H1 (cell line): Measurements from ENCODE around the gene OTUD5. TPM values are rescaled to one million over a fixed set of nuclear protein-coding genes. Genes with fewer than 3 reads are reported as not detected.

Source experiments
- ASH2L ChIP-seq: fragments of 200-600, 300-600 bp; sonication (generic); IDR thresholded peaks from one replicate; pipeline ENCODE4 v1.7.1; 2017; ENCODE audit warnings: low read length
- ATF2 ChIP-seq: IDR thresholded peaks from 2 replicates; pipeline ENCODE4 v1.6.1; 2012; ENCODE audit warnings: low read length, inconsistent platforms
- ATF3 ChIP-seq: IDR thresholded peaks from 2 replicates; pipeline ENCODE4 v1.6.1; 2011; ENCODE audit warnings: low read depth, mild to moderate bottlenecking, low read length; ENCODE audit not compliant: insufficient read depth
- CHD2 ChIP-seq: IDR thresholded peaks from 2 replicates; pipeline ENCODE4 v1.6.1; 2012; ENCODE audit warnings: low read length, improper control_type of control experiment
- E2F6 ChIP-seq: IDR thresholded peaks from 2 replicates; pipeline ENCODE4 v1.6.1; 2012; ENCODE audit warnings: inconsistent platforms
- GTF2F1 ChIP-seq: IDR thresholded peaks from 2 replicates; pipeline ENCODE4 v1.6.1; 2012; ENCODE audit warnings: low read depth, low read length, improper control_type of control experiment, borderline replicate concordance
- JUND ChIP-seq: IDR thresholded peaks from 2 replicates; pipeline ENCODE4 v1.6.1; 2011; ENCODE audit warnings: mild to moderate bottlenecking, improper control_type of control experiment, low read length
- NRF1 ChIP-seq: IDR thresholded peaks from 2 replicates; pipeline ENCODE4 v1.6.1; 2011; ENCODE audit warnings: mild to moderate bottlenecking, low read depth, low read length, improper control_type of control experiment
- SIX5 ChIP-seq: IDR thresholded peaks from 2 replicates; pipeline ENCODE4 v1.6.1; 2011; ENCODE audit warnings: mild to moderate bottlenecking, low read depth, low read length
- SP4 ChIP-seq: IDR thresholded peaks from 2 replicates; pipeline ENCODE4 v1.6.1; 2012; ENCODE audit warnings: low read length, inconsistent platforms
- SUZ12 ChIP-seq: fragments of 200-600 bp; sonication (generic); IDR thresholded peaks from 2 replicates; pipeline ENCODE4 v1.6.1; 2012; ENCODE audit warnings: mild to moderate bottlenecking, inconsistent platforms, low read length, moderate library complexity, mixed read lengths
- TAF1 ChIP-seq: IDR thresholded peaks from 2 replicates; pipeline ENCODE4 v1.6.1; 2011; ENCODE audit warnings: mild to moderate bottlenecking, low read depth, low read length
- TAF7 ChIP-seq: optimal IDR thresholded peaks from 2 replicates; pipeline ENCODE3; 2011; ENCODE audit warnings: low read depth, mild to moderate bottlenecking, inconsistent platforms, low read length, moderate library complexity, borderline replicate concordance
- TBP ChIP-seq: IDR thresholded peaks from 2 replicates; pipeline ENCODE4 v1.6.1; 2011; ENCODE audit warnings: low read depth, low read length, improper control_type of control experiment
- polyA plus RNA-seq, 7 experiments: library from polyadenylated mRNA; depleted of rRNA in 3 of 7; stranded (reverse) in 5 of 7; unstranded in 2 of 7; fragments of >200 nt in 5 of 7; fragments of 200-250 nt in 2 of 7; gene quantifications; 1 replicate in 5 of 7; 2 replicates in 1 of 7; 4 replicates in 1 of 7; pipeline versions ENCODE4 v1.2.1 to v1.2.3, GENCODE V29; 2011 to 2013; ENCODE audit warnings: missing spikeins in 2 of 7, mixed read lengths in 2 of 7
- total RNA-seq: library from RNA; stranded (reverse); fragmentation: NEBNext Ultra II Directional; extraction: Animal tissue kit (Norgen Biotek cat#: 25700); gene quantifications from 2 replicates; pipeline ENCODE4 v1.2.1, GENCODE V29; 2021

The OTUD5 gene
- total and polyA plus RNA-seq, 2 of the 8 experiments (the other 6 are each of a cell fraction or from before 2014, with no cell fraction given) = 46.3 to 53.5 TPM

- no peak for TF ChIP-seq ATF2
- TF ChIP-seq SUZ12 = no peak
- peak; percentile 30 for TF ChIP-seq ASH2L
- TF ChIP-seq TAF7 = no peak
- no peak for TF ChIP-seq ATF3
- no peak for TF ChIP-seq E2F6
- TF ChIP-seq JUND = no peak
- no peak for TF ChIP-seq TBP
- TF ChIP-seq SP4 = no peak
- TF ChIP-seq TAF1 = peak; percentile 59; the same call in 1 of the 2 replicates
- TF ChIP-seq SIX5 = no peak
- TF ChIP-seq GTF2F1 = no peak
- TF ChIP-seq NRF1 = no peak
- TF ChIP-seq CHD2 = no peak
Measured at GRCh38 chrX:48957477-48957826, at the start of gene OTUD5 (continued).
